A549 (cell line): ENCODE results near the gene KIF9.

Experiments used
- CHD2 ChIP-seq: fragments of 150-350 bp; IDR thresholded peaks from 2 replicates; pipeline ENCODE4 v1.6.1; 2014; ENCODE audit warnings: low read length; ENCODE audit not compliant: partially characterized antibody
- CHD4 ChIP-seq: fragments of 200-600 bp; sonication (generic); IDR thresholded peaks from 2 replicates; pipeline ENCODE4 v1.6.1; 2016; ENCODE audit warnings: antibody characterized with exemption, mild to moderate bottlenecking, borderline replicate concordance
- CTCF ChIP-seq: fragments of >200 bp; sonication (Bioruptor Twin); formaldehyde crosslinking; IDR thresholded peaks from 3 replicates; pipeline ENCODE4 v1.5.1; 2016
- EP300 ChIP-seq, 2 experiments: fragments of >200 bp; sonication (Bioruptor Twin); formaldehyde crosslinking; IDR thresholded peaks; 2 replicates in 1 of 2; 3 replicates in 1 of 2; pipeline ENCODE4 v1.6.1; 2016 to 2017
- JUN ChIP-seq, 2 experiments: fragments of >200 bp; sonication (Bioruptor Twin); formaldehyde crosslinking; IDR thresholded peaks; 2 replicates in 1 of 2; 3 replicates in 1 of 2; pipeline ENCODE4 v1.6.1; 2016 to 2017
- MAFK ChIP-seq: fragments of 450-650 bp; IDR thresholded peaks from 2 replicates; pipeline ENCODE4 v1.6.1; 2014; ENCODE audit not compliant: partially characterized antibody
- RAD21 ChIP-seq, 2 experiments: fragments of >200 bp in 1 of 2; sonication (Bioruptor Twin) in 1 of 2; formaldehyde crosslinking in 1 of 2; IDR thresholded peaks in 1 of 2; conservative IDR thresholded peaks in 1 of 2; 2 replicates in 1 of 2; 3 replicates in 1 of 2; pipeline ENCODE4 v1.6.1; 2012 to 2018; ENCODE audit warnings: inconsistent platforms in 1 of 2
- RARB ChIP-seq: fragments of 250-450 bp; sonication (Bioruptor Pico); IDR thresholded peaks from 2 replicates; pipeline ENCODE4 v1.8.0; 2021; ENCODE audit warnings: mild to moderate bottlenecking, moderate library complexity
- USF2 ChIP-seq: fragments of 450-650 bp; IDR thresholded peaks from 2 replicates; pipeline ENCODE4 v1.6.1; 2014; ENCODE audit warnings: antibody characterized with exemption

GRCh38 chr3:47301456-47301855 is 18.9 kb upstream of the KIF9 start:
- TF ChIP-seq USF2 (no peak), EP300 (IDR thresholded peaks at IDR 0.05) (no peak), RARB (no peak), CHD4 (no peak), CTCF (no peak), CHD2 (no peak), MAFK (no peak), JUN (IDR thresholded peaks at IDR 0.05) (no peak), RAD21 (conservative IDR thresholded peaks at IDR 0.05 in 1 of 2, IDR thresholded peaks at IDR 0.05 in 1 of 2) (no peak)
